H9 (cell line): Measurements from ENCODE around the gene GNA12. TPM values are rescaled to one million over a fixed set of nuclear protein-coding genes. Genes with fewer than 3 reads are reported as not detected.

Experiments used
- DNase-seq: peaks from one replicate; pipeline ENCODE4 v3.0.0-alpha.2; 2017
- H2AFZ ChIP-seq: one replicate; pipeline ENCODE4 v1.6.1; 2013; ENCODE audit warnings: mild to moderate bottlenecking, low read length, control low read depth, moderate library complexity
- H2AK5ac ChIP-seq: 2 replicates; pipeline ENCODE4 v1.6.1; 2013; ENCODE audit warnings: low read length, control low read depth, mixed read lengths; ENCODE audit not compliant: insufficient read length
- H2BK120ac ChIP-seq: one replicate; pipeline ENCODE4 v1.6.1; 2013; ENCODE audit warnings: low read depth, mild to moderate bottlenecking, low read length, control low read depth, inconsistent platforms; ENCODE audit not compliant: poor library complexity, severe bottlenecking
- H2BK12ac ChIP-seq: 2 replicates; pipeline ENCODE4 v1.6.1; 2013; ENCODE audit warnings: low read length, control low read depth, mixed read lengths, low read depth; ENCODE audit not compliant: insufficient read length
- H2BK15ac ChIP-seq: 2 replicates; pipeline ENCODE4 v1.6.1; 2013; ENCODE audit warnings: low read depth, low read length, control low read depth
- H2BK20ac ChIP-seq: one replicate; pipeline ENCODE4 v1.6.1; 2013; ENCODE audit warnings: low read depth, mild to moderate bottlenecking, low read length, control low read depth, inconsistent platforms; ENCODE audit not compliant: poor library complexity, severe bottlenecking
- H2BK5ac ChIP-seq: 2 replicates; pipeline ENCODE4 v1.6.1; 2013; ENCODE audit warnings: low read length, control low read depth, mixed read lengths; ENCODE audit not compliant: insufficient read length
- H3K14ac ChIP-seq: 2 replicates; pipeline ENCODE4 v1.6.1; 2013; ENCODE audit warnings: low read length, control low read depth; ENCODE audit not compliant: insufficient read depth
- H3K18ac ChIP-seq: 2 replicates; pipeline ENCODE4 v1.6.1; 2013; ENCODE audit warnings: low read depth, mild to moderate bottlenecking, mixed read lengths, low read length, control low read depth; ENCODE audit not compliant: insufficient read length
- H3K23ac ChIP-seq: 2 replicates; pipeline ENCODE4 v1.6.1; 2013; ENCODE audit warnings: low read length, control low read depth, mixed read lengths, low read depth; ENCODE audit not compliant: insufficient read length
- H3K23me2 ChIP-seq: 2 replicates; pipeline ENCODE4 v1.6.1; 2013; ENCODE audit warnings: low read depth, mild to moderate bottlenecking, mixed read lengths, low read length, control low read depth; ENCODE audit not compliant: insufficient read length, poor library complexity, severe bottlenecking
- H3K27ac ChIP-seq: 2 replicates; pipeline ENCODE4 v1.5.1; 2013; ENCODE audit warnings: low read length, control low read depth, mixed read lengths, low read depth; ENCODE audit not compliant: insufficient read length
- H3K27me3 ChIP-seq: 2 replicates; pipeline ENCODE4 v1.6.1; 2013; ENCODE audit warnings: low read length, control low read depth, inconsistent platforms; ENCODE audit not compliant: insufficient read depth
- H3K4ac ChIP-seq: 2 replicates; pipeline ENCODE4 v1.6.1; 2013; ENCODE audit warnings: low read depth, mild to moderate bottlenecking, control low read depth, inconsistent platforms, low read length, moderate library complexity
- H3K4me1 ChIP-seq: 2 replicates; pipeline ENCODE4 v1.6.1; 2013; ENCODE audit warnings: low read length, control low read depth, inconsistent platforms; ENCODE audit not compliant: insufficient read depth
- H3K4me2 ChIP-seq: 2 replicates; pipeline ENCODE4 v1.6.1; 2013; ENCODE audit warnings: low read length, control low read depth, mixed read lengths; ENCODE audit not compliant: insufficient read length, insufficient read depth
- H3K56ac ChIP-seq: 2 replicates; pipeline ENCODE4 v1.6.1; 2013; ENCODE audit warnings: low read depth, mild to moderate bottlenecking, mixed read lengths, low read length, control low read depth; ENCODE audit not compliant: insufficient read length
- H3K79me1 ChIP-seq: 2 replicates; pipeline ENCODE4 v1.6.1; 2013; ENCODE audit warnings: low read depth, mild to moderate bottlenecking, moderate library complexity, low read length, control low read depth, inconsistent platforms; ENCODE audit not compliant: insufficient read depth, poor library complexity, severe bottlenecking
- H3K79me2 ChIP-seq: 2 replicates; pipeline ENCODE4 v1.6.1; 2013; ENCODE audit warnings: low read length, control low read depth, inconsistent platforms; ENCODE audit not compliant: insufficient read depth
- H3K9ac ChIP-seq: 2 replicates; pipeline ENCODE4 v1.6.1; 2013; ENCODE audit warnings: low read length, control low read depth, mixed read lengths; ENCODE audit not compliant: insufficient read length; ENCODE audit errors: extremely low read depth
- H3K9me3 ChIP-seq: one replicate; pipeline ENCODE4 v1.6.1; 2013; ENCODE audit warnings: low read depth, low read length, inconsistent platforms; ENCODE audit not compliant: control insufficient read depth
- H3T11ph ChIP-seq: one replicate; pipeline ENCODE4 v1.6.1; 2013; ENCODE audit warnings: mild to moderate bottlenecking, low read length, control low read depth, inconsistent platforms
- H4K20me1 ChIP-seq: one replicate; pipeline ENCODE4 v1.6.1; 2013; ENCODE audit not compliant: control insufficient read depth, insufficient read length, insufficient read depth
- H4K5ac ChIP-seq: 2 replicates; pipeline ENCODE4 v1.6.1; 2013; ENCODE audit warnings: low read depth, mild to moderate bottlenecking, mixed read lengths, low read length, control low read depth; ENCODE audit not compliant: insufficient read length
- H4K8ac ChIP-seq: replicated peaks from 2 replicates; pipeline ENCODE4 v1.6.1; 2013; ENCODE audit warnings: low read length, control low read depth, mixed read lengths, low read depth; ENCODE audit not compliant: insufficient read length
- H4K91ac ChIP-seq: 2 replicates; pipeline ENCODE4 v1.6.1; 2013; ENCODE audit warnings: low read depth, mild to moderate bottlenecking, moderate library complexity, mixed read lengths, low read length, control low read depth; ENCODE audit not compliant: insufficient read length
- H3K27ac Mint-ChIP-seq, 3 experiments: 2 replicates in 2 of 3; 3 replicates in 1 of 3; pipeline ENCODE4 v1.8.0; 2020 to 2021; ENCODE audit warnings: mixed read lengths in 3 of 3, mild to moderate bottlenecking in 1 of 3, moderate library complexity in 1 of 3
- H3K27me3 Mint-ChIP-seq: 2 replicates; pipeline ENCODE4 v1.8.0; 2021; ENCODE audit warnings: low read depth, mild to moderate bottlenecking, moderate library complexity, mixed read lengths
- H3K36me3 Mint-ChIP-seq, 3 experiments: 2 replicates in 2 of 3; 3 replicates in 1 of 3; pipeline ENCODE4 v1.8.0; 2020 to 2021; ENCODE audit warnings: low read depth in 3 of 3, mixed read lengths in 3 of 3; ENCODE audit not compliant: insufficient read depth in 1 of 3
- H3K4me1 Mint-ChIP-seq, 2 experiments: 2 replicates each; pipeline ENCODE4 v1.8.0; 2020; ENCODE audit warnings: mixed read lengths in 2 of 2
- H3K4me3 Mint-ChIP-seq, 2 experiments: 2 replicates in 1 of 2; 3 replicates in 1 of 2; pipeline ENCODE4 v1.8.0; 2020 to 2021; ENCODE audit warnings: mild to moderate bottlenecking in 2 of 2, mixed read lengths in 2 of 2, moderate library complexity in 1 of 2
- H3K9me3 Mint-ChIP-seq, 2 experiments: 2 replicates in 1 of 2; 3 replicates in 1 of 2; pipeline ENCODE4 v1.8.0; 2020; ENCODE audit warnings: mild to moderate bottlenecking in 2 of 2, mixed read lengths in 2 of 2, moderate library complexity in 1 of 2
- CTCF ChIP-seq: fragments of 200-600 bp; sonication (generic); conservative IDR thresholded peaks from 3 replicates; pipeline ENCODE4 v1.8.0; 2021; ENCODE audit warnings: antibody characterized with exemption, mild to moderate bottlenecking
- WGBS: extraction: QIAGEN DNeasy Blood & Tissue Kit; methylation state at CpG from one replicate; pipeline ENCODE4 v1.1.7; 2013; ENCODE audit warnings: missing lambda C conversion rate, low lambda C conversion rate, mixed read lengths; ENCODE audit not compliant: insufficient read length; ENCODE audit errors: extremely low coverage; 5-methylcytosine and 5-hydroxymethylcytosine counted together
- total RNA-seq: library from RNA; stranded (reverse); gene quantifications from 2 replicates; pipeline ENCODE4 v1.2.1, GENCODE V29; 2021

GNA12 gene
- total RNA-seq, 1 experiment from 2014 or later = 60.2 TPM

- Histone ChIP-seq H3K18ac (no peak overlapping the region), H3K23me2 (no peaks in the 10 kb centered on the region), H2BK12ac (no peak overlapping the region), H3K4ac (no peak overlapping the region), H2BK20ac (no peak overlapping the region), H3K14ac (no peak overlapping the region), H4K20me1 (no peaks in the 10 kb centered on the region), H3K27ac (no peak overlapping the region), H3K4me1 (peaks cover 4% of the 10 kb centered on the region; the same call in 1 of the 2 replicates), H3T11ph (no peak overlapping the region), H2BK15ac (no peak overlapping the region), H4K8ac (no peak overlapping the region), H2BK120ac (no peak overlapping the region), H3K79me1 (no peaks in the 10 kb centered on the region), H3K27me3 (no peaks in the 10 kb centered on the region), H2BK5ac (no peak overlapping the region), H2AK5ac (no peak overlapping the region), H4K91ac (no peak overlapping the region), H3K9ac (no peak overlapping the region), H4K5ac (no peak overlapping the region), H2AFZ (no peak overlapping the region), H3K23ac (no peak overlapping the region), H3K79me2 (no peaks in the 10 kb centered on the region), H3K4me2 (no peak overlapping the region), H3K56ac (no peak overlapping the region), H3K9me3 (no peaks in the 10 kb centered on the region)
- Mint-ChIP-seq H3K36me3 (no peaks in the 10 kb centered on the region), H3K4me3 (no peak overlapping the region), H3K9me3 (no peaks in the 10 kb centered on the region), H3K27me3 (no peaks in the 10 kb centered on the region), H3K4me1 (peaks cover 20 to 26% of the 10 kb centered on the region in 2 experiments), H3K27ac (peak overlapping the region in 1 of 3 experiments; percentile 31; a peak in 1 of 7 replicates)
- no peak for DNase-seq
- WGBS = no CpG with 5 or more reads among the region's 3 CpGs
- TF ChIP-seq CTCF = no peak
Measured at GRCh38 chr7:2866601-2867000, 22.5 kb upstream of the GNA12 start.
